ENCODE data around the gene GAS7.

Gene GAS7

DNA sequence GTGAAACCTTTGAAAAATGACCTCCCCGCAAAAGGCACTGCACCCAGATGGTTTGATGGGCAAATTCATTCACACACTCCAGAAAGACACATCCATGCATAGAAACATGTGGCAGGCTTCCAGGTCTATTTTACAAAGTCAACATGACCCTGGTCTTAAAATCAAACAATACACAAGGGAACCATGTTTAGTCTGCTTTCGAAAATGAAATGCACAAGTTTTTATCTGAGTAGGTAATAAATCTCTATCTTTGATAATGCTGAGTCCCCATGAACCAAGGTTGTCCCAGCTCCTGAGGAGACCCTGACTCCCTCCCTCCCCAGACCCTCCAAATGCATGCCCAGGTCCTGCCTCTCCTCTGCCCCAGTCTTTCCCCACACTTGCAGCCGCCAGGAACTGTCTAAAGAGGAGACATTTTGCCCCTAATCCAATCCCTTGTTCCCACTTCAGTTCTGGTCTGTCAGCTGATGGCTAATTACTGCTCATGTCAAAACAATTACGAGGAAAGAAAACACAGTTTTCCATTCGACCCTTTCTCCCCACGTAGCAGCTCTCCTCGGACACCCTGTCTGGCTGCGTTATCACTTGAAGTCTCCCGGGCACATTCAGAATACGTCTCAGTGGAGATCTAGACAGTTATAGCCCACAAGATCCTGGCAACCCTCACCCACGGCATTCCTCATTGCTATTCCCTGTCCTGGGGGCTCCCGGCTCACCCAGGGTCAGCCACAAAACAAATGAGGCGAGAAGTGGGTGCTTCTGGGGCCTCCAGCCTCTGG is 224.5 kb downstream of the GAS7 start:
- no peak for DNase-seq (ENCODE audit: low spot score)
- TF ChIP-seq, protein P1, sequence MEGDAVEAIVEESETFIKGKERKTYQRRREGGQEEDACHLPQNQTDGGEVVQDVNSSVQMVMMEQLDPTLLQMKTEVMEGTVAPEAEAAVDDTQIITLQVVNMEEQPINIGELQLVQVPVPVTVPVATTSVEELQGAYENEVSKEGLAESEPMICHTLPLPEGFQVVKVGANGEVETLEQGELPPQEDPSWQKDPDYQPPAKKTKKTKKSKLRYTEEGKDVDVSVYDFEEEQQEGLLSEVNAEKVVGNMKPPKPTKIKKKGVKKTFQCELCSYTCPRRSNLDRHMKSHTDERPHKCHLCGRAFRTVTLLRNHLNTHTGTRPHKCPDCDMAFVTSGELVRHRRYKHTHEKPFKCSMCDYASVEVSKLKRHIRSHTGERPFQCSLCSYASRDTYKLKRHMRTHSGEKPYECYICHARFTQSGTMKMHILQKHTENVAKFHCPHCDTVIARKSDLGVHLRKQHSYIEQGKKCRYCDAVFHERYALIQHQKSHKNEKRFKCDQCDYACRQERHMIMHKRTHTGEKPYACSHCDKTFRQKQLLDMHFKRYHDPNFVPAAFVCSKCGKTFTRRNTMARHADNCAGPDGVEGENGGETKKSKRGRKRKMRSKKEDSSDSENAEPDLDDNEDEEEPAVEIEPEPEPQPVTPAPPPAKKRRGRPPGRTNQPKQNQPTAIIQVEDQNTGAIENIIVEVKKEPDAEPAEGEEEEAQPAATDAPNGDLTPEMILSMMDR (IDR thresholded peaks at IDR 0.05; ENCODE audit: extremely low read depth, insufficient read depth, missing control alignments) = no peak
- in situ Hi-C loops (cut with MboI; ENCODE audit: low pct_unique_long_range_greater_than_20kb, low sequenced_read_pairs, unreplicated experiment) = loop anchor here (25.0 kb wide), 1 partner anchor 638 kb away; no protein-coding TSS in a partner anchor

DNA sequence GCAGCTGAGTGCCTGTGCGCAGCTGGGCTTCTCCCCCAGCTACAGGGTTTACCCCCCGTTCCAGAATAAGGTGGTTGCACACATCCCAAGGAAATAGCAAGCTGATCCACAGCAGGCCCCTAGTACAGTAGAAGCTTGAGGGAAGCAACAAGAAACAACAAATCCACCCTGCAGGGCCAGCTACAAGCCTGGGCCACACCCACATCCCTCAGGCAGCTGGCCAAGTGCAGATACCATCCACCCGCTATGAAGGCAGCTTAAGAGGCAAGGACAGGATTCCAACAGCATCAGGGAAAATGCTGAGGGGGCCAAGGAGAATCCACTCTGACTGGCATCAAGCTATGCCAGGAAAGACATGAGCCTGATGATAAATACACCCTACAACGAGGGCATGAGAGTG is 226.4 kb downstream of the GAS7 start:
- DNase-seq (ENCODE audit: low spot score) = no peak
- TF ChIP-seq, protein P1 (IDR thresholded peaks at IDR 0.05; ENCODE audit: extremely low read depth, insufficient read depth, missing control alignments) = no peak
- in situ Hi-C loops (cut with MboI; ENCODE audit: low pct_unique_long_range_greater_than_20kb, low sequenced_read_pairs, unreplicated experiment) = loop anchor here (25.0 kb wide), 1 partner anchor 640 kb away; no protein-coding TSS in a partner anchor

DNA sequence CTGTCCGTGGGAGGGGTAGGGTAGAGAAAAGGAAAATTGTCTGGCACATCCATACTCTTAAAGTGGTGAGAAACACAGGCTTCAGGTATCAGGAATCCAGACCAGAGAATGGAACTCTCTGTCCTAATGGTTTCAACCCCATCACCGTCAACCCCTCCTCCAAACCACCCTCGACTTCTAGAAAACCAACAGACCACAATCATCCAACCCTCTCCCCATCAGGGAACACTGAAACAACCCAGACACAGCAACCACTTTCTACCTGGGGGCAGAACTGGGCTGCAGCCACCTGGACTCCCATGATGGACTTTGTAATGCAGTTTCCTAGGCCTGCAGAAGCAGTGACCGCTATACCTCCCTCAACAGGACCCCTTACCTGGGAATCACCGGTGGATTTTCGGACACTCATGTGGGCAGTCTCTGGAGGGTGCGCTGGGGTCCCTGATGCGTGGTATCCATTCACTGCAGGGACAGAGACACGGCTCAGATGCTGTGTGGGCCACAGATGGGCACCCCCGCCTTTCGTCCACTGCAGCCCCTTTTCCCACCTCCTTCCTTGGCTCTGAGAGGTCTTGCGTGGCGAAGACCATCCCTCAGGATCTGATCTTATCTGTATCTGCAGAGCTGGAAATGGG is 229.0 kb downstream of the GAS7 start:
- in situ Hi-C loops (cut with MboI; ENCODE audit: low pct_unique_long_range_greater_than_20kb, low sequenced_read_pairs, unreplicated experiment) = loop anchor here (10.0 to 25.0 kb wide), 2 partner anchors 255 to 643 kb away; no protein-coding TSS in a partner anchor
- TF ChIP-seq, protein P1 (IDR thresholded peaks at IDR 0.05; ENCODE audit: extremely low read depth, insufficient read depth, missing control alignments) = no peak
- no peak for DNase-seq (ENCODE audit: low spot score)

DNA sequence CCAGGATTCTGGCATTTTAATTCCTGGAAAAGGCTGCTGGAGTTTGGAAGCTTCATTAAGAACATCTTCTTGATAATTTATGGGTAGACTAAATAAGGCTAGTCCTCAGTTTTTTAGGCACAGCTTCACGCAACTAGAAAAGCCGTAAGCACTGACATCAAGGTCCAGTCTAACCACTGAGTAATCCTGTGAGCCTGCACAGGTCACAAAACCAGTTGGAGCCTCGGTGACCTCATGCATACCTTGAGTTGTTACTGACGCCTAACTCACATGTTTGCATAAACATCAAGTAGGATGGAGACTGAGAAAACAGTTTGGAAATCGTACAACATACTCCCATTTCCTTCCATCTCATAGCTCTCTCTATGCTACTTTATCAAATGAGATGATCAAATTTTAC is 229.5 kb downstream of the GAS7 start:
- in situ Hi-C loops (cut with MboI; ENCODE audit: low pct_unique_long_range_greater_than_20kb, low sequenced_read_pairs, unreplicated experiment) = loop anchor here (10.0 to 25.0 kb wide), 2 partner anchors 256 to 643 kb away; no protein-coding TSS in a partner anchor
- DNase-seq (ENCODE audit: low spot score) = no peak
- TF ChIP-seq, protein P1 (IDR thresholded peaks at IDR 0.05; ENCODE audit: extremely low read depth, insufficient read depth, missing control alignments) = no peak

DNA sequence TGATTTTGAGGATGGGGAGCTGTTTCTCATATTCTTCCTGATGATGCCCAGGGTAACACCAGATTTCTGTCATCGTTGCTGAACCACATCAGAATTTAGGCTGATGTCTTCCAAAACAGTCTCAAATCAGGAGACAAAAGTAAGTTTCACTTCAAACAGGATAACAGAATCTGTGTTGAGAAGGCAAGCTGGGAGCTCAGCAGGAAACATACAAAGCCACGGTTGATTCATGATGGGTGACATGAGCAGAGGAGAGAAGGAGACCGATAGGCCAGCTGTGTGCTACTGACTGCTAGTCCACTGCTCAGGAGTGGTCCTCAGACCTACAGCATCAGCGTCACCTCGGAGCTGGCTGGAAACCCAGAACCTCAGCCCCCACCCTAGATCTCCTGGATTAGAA is 230.4 kb downstream of the GAS7 start:
- TF ChIP-seq, protein P1 (IDR thresholded peaks at IDR 0.05; ENCODE audit: extremely low read depth, insufficient read depth, missing control alignments) = no peak
- in situ Hi-C loops (cut with MboI; ENCODE audit: low pct_unique_long_range_greater_than_20kb, low sequenced_read_pairs, unreplicated experiment) = loop anchor here (10.0 to 25.0 kb wide), 2 partner anchors 257 to 644 kb away; no protein-coding TSS in a partner anchor
- DNase-seq (ENCODE audit: low spot score) = no peak

DNA sequence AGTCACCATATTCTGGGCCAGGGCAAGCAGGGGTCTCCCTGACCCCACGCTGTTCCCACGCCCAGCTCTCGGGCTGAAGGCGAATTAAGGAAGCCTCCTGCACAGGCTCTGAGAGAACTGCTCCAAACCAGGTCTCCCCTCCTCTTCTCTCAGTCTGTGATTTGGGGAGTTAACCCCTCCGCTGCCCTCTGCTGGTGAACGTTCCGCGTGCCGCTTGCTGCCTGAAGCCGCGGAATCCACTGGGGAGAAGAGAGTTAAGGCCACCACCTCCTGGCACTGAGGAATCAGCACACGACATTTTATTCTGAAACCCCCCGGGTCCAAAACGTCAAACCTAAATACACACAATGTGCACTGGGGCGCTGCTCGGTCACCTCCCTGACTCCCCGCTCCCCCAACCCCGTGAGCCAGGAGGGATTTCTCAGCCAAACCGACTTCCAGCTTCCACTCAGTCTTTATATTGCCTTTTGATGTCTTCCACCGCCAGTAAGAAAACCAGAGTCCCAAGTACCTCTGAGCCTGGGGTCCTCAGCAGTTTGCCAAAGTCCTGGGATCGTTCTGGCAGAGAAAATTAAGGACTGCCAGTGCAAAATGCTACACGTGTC is 238.9 kb downstream of the GAS7 start:
- peak; percentile 83 for DNase-seq (ENCODE audit: low spot score)
- in situ Hi-C loops (cut with MboI; ENCODE audit: low pct_unique_long_range_greater_than_20kb, low sequenced_read_pairs, unreplicated experiment) = loop anchor here (25.0 kb wide), 1 partner anchor 653 kb away; no protein-coding TSS in a partner anchor
- TF ChIP-seq, protein P1 (IDR thresholded peaks at IDR 0.05; ENCODE audit: extremely low read depth, insufficient read depth, missing control alignments) = peak; percentile 76

Measured in GM13977 (cell line).